HG03108 (cell line): Measurements from ENCODE around the gene SLC25A38.
A peak's percentile ranks its signal among the peaks of the same experiment; 100 is the strongest.

ENCODE experiments used
- ATAC-seq: cut with Tn5 transposase; IDR thresholded peaks from one replicate; pipeline ENCODE4 v1.9.1; 2021; ENCODE audit warnings: moderate library complexity; ENCODE audit not compliant: unreplicated experiment

Gene SLC25A38

GRCh38 chr3:39372833-39373232, 10.3 kb upstream of the SLC25A38 start:
- ATAC-seq = no peak

- ATAC-seq = no peak
Measured at GRCh38 chr3:39376959-39377634, 6.1 kb upstream of the SLC25A38 start.

GRCh38 chr3:39378088-39378487, 5.1 kb upstream of the SLC25A38 start:
- ATAC-seq = peak; percentile 47

GRCh38 chr3:39378957-39379777, 4.0 kb upstream of the SLC25A38 start:
- ATAC-seq = no peak

- no peak for ATAC-seq
Measured at GRCh38 chr3:39379778-39380155, 3.4 kb upstream of the SLC25A38 start.

GRCh38 chr3:39381432-39381831, 1.7 kb upstream of the SLC25A38 start:
- ATAC-seq = no peak

GRCh38 chr3:39383881-39384664, 903 bp downstream of the SLC25A38 start:
- ATAC-seq = peak; percentile 75

- ATAC-seq = no peak
Measured at GRCh38 chr3:39384665-39385000, 1.5 kb downstream of the SLC25A38 start.

- no peak for ATAC-seq
Measured at GRCh38 chr3:39385456-39386090, 2.4 kb downstream of the SLC25A38 start.

- ATAC-seq = no peak
Measured at GRCh38 chr3:39386318-39386717, 3.1 kb downstream of the SLC25A38 start.

GRCh38 chr3:39387411-39387975, 4.3 kb downstream of the SLC25A38 start:
- no peak for ATAC-seq

- ATAC-seq = no peak
Measured at GRCh38 chr3:39388153-39388552, 5.0 kb downstream of the SLC25A38 start.

- peak; percentile 78 for ATAC-seq
Measured at GRCh38 chr3:39388741-39389248, 5.6 kb downstream of the SLC25A38 start.

GRCh38 chr3:39390181-39390580, 7.0 kb downstream of the SLC25A38 start:
- ATAC-seq = no peak

GRCh38 chr3:39396690-39397089, 13.5 kb downstream of the SLC25A38 start:
- ATAC-seq = no peak

- no peak for ATAC-seq
Measured at GRCh38 chr3:39398700-39399099, 15.5 kb downstream of the SLC25A38 start.

GRCh38 chr3:39401983-39402382, 18.8 kb downstream of the SLC25A38 start:
- no peak for ATAC-seq

GRCh38 chr3:39404943-39405686, 21.9 kb downstream of the SLC25A38 start:
- ATAC-seq = no peak

GRCh38 chr3:39405687-39406367, 22.7 kb downstream of the SLC25A38 start:
- no peak for ATAC-seq
